ENCODE measurements around the gene ZNF438. TPM values are rescaled to one million over a fixed set of nuclear protein-coding genes. Genes with fewer than 3 reads are reported as not detected.
A peak's percentile ranks its signal among the peaks of the same experiment; 100 is the strongest.

Gene ZNF438
- total and polyA plus RNA-seq, 8 donors = 9.6 to 20.1 (median 10.7) TPM

DNA sequence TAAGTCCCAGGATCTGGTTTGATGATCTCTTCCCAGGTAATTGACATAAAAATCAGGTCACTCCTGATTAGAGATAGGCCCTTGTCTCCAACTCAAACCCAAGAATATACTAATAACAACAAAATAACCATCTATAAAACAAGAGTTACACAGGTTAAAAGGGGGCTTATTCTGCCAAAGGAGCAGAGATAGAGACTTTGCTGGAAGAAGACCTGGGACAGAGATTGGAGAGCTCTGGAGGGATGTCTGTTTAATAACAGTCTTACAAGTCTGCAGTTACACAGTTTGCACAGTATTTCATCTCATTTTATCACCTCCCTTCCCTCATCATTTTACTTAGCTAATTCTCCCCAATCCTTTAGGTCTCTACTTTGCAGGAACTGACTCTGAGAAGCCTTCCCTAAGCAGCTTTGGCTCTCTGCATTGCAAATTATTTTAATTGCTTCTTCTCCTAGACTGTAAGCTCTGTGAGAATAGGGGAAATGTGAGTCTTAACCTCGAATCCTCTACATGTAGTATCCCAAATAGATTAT, 3.7 kb upstream of the ZNF438 start:
- peaks cover 7 to 46% of the 10 kb centered on the region in 2 donors for H3K4me1 ChIP-seq
- H3K27me3 ChIP-seq = no peaks in the 10 kb centered on the region
- DNase-seq = no peak
- no peak for ATAC-seq
- peak overlapping the region in 1 of 2 donors; percentile 63 for H3K27ac ChIP-seq
- no peaks in the 10 kb centered on the region for H3K36me3 ChIP-seq
- intact Hi-C loops (cut with DNase I) = loop anchor here in 1 of 2 donors (10.0 kb wide), 1 partner anchor 279 kb away; the partner anchor contains the start of gene ZEB1
- TF ChIP-seq, protein P1, sequence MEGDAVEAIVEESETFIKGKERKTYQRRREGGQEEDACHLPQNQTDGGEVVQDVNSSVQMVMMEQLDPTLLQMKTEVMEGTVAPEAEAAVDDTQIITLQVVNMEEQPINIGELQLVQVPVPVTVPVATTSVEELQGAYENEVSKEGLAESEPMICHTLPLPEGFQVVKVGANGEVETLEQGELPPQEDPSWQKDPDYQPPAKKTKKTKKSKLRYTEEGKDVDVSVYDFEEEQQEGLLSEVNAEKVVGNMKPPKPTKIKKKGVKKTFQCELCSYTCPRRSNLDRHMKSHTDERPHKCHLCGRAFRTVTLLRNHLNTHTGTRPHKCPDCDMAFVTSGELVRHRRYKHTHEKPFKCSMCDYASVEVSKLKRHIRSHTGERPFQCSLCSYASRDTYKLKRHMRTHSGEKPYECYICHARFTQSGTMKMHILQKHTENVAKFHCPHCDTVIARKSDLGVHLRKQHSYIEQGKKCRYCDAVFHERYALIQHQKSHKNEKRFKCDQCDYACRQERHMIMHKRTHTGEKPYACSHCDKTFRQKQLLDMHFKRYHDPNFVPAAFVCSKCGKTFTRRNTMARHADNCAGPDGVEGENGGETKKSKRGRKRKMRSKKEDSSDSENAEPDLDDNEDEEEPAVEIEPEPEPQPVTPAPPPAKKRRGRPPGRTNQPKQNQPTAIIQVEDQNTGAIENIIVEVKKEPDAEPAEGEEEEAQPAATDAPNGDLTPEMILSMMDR (IDR thresholded peaks at IDR 0.05) = no peak
- H3K9me3 ChIP-seq = no peaks in the 10 kb centered on the region
- H3K4me3 ChIP-seq = no peak overlapping the region

DNA sequence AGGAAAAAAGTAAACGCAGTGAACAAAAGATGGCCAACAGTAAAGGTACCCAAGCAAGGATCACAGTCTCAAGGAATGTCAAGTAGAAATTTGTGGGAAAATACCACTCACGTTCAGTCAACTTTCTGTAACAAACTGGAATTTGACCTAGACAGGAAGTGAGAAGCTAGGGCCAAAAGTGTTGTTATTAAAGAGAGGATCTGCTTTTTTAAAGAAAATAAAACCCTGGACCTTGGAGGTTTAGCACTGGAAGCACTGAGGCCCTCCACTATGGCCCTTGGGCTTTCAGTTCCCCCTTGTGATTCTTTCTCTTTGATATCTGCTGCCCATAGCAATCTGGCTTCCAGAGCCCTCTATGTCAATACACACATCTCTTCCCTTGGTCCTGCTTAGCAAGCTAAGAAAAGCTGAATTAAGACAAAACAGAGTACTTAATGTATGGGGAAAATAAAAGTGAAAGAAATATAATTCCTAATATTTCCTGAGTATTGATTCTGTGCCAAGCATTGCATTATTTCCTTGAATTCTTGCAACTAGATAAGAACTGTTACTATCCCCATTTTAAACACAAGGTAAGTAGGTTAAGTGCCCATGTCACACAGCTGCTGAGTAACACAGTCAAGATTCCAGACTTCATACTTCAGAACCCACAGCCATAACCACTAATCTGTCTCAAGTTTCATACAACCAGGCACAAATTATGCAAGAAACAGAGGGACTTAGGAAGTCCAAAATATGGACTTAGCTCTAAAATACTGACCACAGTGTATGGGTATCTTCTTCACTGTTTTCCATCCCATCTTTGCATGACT, 2.6 kb upstream of the ZNF438 start:
- Histone ChIP-seq H3K27ac (peak overlapping the region; percentile 63 to 100), H3K27me3 (no peaks in the 10 kb centered on the region), H3K9me3 (no peaks in the 10 kb centered on the region), H3K4me3 (no peak overlapping the region), H3K36me3 (no peaks in the 10 kb centered on the region), H3K4me1 (peaks cover 7 to 52% of the 10 kb centered on the region in 2 donors)
- TF ChIP-seq, protein P1 (IDR thresholded peaks at IDR 0.05) = no peak
- ATAC-seq (peak; percentile 2), DNase-seq (no peak)
- intact Hi-C loops (cut with DNase I) = loop anchor here in 1 of 2 donors (10.0 kb wide), 1 partner anchor 280 kb away; the partner anchor contains the start of gene ZEB1

DNA sequence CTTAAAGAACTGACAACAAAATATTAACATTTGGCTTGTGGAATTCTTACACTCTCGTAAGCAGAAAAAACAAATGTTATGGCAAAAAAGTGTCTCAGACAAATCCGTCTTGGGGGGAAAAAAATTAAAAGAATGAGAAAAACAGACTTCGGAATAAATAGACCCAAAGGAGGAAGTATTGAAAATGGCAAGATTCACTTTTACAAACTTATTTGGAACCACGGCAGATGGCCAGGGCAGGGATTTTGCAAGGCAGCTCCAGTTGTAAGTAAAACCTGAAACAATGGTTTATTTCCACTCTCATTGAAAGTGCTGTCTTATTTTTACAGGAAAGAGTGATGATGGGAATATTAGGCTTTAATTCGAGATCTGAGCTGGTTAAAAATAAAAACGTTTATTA, 1.5 kb upstream of the ZNF438 start:
- no peak for ATAC-seq
- intact Hi-C loops (cut with DNase I) = loop anchor here in 1 of 2 donors (10.0 kb wide), 1 partner anchor 282 kb away; the partner anchor contains the start of gene ZEB1

DNA sequence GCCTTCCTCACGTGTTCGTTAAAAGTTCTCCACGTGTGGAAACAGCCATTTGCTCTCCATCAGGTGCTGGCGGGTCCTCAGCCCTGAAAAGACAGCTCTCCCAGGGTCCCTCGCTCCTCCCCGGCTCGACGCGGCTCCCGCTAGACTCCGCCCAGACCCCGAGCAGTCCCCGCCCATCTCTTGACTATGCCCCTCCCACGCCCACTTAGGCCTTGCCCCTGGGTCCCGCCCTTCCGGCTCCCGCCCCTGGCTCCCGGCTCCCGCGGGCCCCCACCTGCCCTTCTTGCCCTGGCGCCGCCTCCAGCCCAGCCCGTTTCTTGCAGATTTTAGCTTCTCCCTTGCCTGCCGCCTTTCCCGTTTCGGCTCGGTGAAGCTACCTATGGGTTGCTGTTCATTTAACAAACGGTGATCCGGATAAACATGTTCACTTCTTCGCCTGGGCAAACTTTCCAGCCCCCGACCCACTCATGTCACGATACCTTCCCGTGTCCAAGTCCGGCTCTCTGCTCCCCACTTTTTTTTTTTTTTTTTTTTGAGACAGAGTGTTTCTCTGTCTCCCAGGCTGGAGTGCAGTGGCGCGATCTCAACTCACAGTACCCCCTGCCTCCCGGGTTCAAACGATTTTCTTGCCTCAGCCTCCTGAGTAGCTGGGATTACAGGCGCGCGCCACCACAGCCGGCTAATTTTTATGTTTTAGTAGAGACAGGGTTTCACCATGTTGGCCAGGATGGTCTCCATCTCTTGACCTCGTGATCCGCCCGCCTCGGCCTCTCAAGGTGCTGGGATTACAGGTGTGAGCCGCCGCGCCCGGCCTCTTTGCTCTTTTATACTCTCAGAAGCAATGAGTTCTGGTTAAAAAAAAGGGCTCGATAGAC, 830 bp upstream of the ZNF438 start:
- no peaks in the 10 kb centered on the region for H3K27me3 ChIP-seq
- intact Hi-C loops (cut with DNase I) = loop anchor here in 1 of 2 donors (10.0 kb wide), 1 partner anchor 282 kb away; the partner anchor contains the start of gene ZEB1
- H3K4me3 ChIP-seq = peak overlapping the region; percentile 56 to 60
- no peaks in the 10 kb centered on the region for H3K36me3 ChIP-seq
- peaks cover 7 to 48% of the 10 kb centered on the region in 2 donors for H3K4me1 ChIP-seq
- peak overlapping the region; percentile 99 to 100 for H3K27ac ChIP-seq
- H3K9me3 ChIP-seq = no peaks in the 10 kb centered on the region
- ATAC-seq (peak; percentile 94), DNase-seq (peak; percentile 94 to 99 (median 98))
- TF ChIP-seq, protein P1 (IDR thresholded peaks at IDR 0.05) = no peak

More for the DNA sequence above, 1.5 kb upstream of the ZNF438 start:
- Histone ChIP-seq H3K9me3 (no peaks in the 10 kb centered on the region), H3K4me1 (peaks cover 7 to 48% of the 10 kb centered on the region in 2 donors), H3K4me3 (peak overlapping the region in 1 of 2 donors; percentile 60), H3K27ac (peak overlapping the region; percentile 99 to 100), H3K27me3 (no peaks in the 10 kb centered on the region), H3K36me3 (no peaks in the 10 kb centered on the region)
- no peak for DNase-seq
- TF ChIP-seq, protein P1 (IDR thresholded peaks at IDR 0.05) = no peak

All from left lung (tissue), 10 donors.